Esophagus muscularis mucosa (tissue), 4 donors: ENCODE measurements around the gene ZNF526. TPM values are rescaled to one million over a fixed set of nuclear protein-coding genes. Genes with fewer than 3 reads are reported as not detected.
"Not testable (repeated sequence)": the region's sequence is repeated elsewhere in the genome, so short reads cannot be mapped to it uniquely, and the experiment has no call there.

Experiments used
- DNase-seq: peaks from one replicate; pipeline ENCODE4 v3.0.0-alpha.2; 2017; ENCODE audit errors: extremely low spot score
- H3K27ac ChIP-seq, 4 donors: fragments of 200-600 bp; sonication (generic); replicated peaks in 1 of 4; 1 replicate in 3 of 4; 2 replicates in 1 of 4; pipeline ENCODE4 v1.5.1; 2016 to 2019; ENCODE audit warnings: mild to moderate bottlenecking in 1 of 4
- H3K27me3 ChIP-seq, 4 donors: fragments of 200-600 bp; sonication (generic); one replicate each; pipeline versions ENCODE4 v1.5.1 to v1.6.0; 2016 to 2019
- H3K36me3 ChIP-seq, 4 donors: fragments of 200-600 bp; sonication (generic); one replicate each; pipeline ENCODE4 v1.5.1; 2016 to 2019
- H3K4me1 ChIP-seq, 4 donors: fragments of 200-600 bp; sonication (generic); one replicate each; pipeline ENCODE4 v1.5.1; 2016 to 2019
- H3K4me3 ChIP-seq, 4 donors: fragments of 200-600 bp; sonication (generic); 1 replicate in 2 of 4; 2 replicates in 2 of 4; pipeline ENCODE4 v1.5.1; 2016 to 2019; ENCODE audit warnings: mild to moderate bottlenecking in 4 of 4, moderate library complexity in 1 of 4
- H3K9me3 ChIP-seq, 4 donors: fragments of 200-600 bp; sonication (generic); 1 replicate in 3 of 4; 2 replicates in 1 of 4; pipeline ENCODE4 v1.5.1; 2016 to 2019
- CTCF ChIP-seq, 3 experiments: fragments of 200-600 bp in 2 of 3; fragments of 450-650 bp in 1 of 3; sonication (generic) in 2 of 3; IDR thresholded peaks; one replicate each; pipeline ENCODE4 v1.5.1; 2017 to 2019; ENCODE audit warnings: antibody characterized with exemption in 3 of 3, mild to moderate bottlenecking in 2 of 3, moderate library complexity in 1 of 3
- EP300 ChIP-seq: sonication (generic); formaldehyde crosslinking; IDR thresholded peaks from one replicate; pipeline ENCODE4 v1.6.1; 2017; ENCODE audit warnings: antibody characterized with exemption
- POLR2A ChIP-seq: fragments of 450-650 bp; IDR thresholded peaks from one replicate; pipeline ENCODE4 v1.6.1; 2017; ENCODE audit warnings: antibody characterized with exemption, moderate library complexity, mild to moderate bottlenecking, low read depth
- POLR2AphosphoS5 ChIP-seq, 2 donors: sonication (generic); formaldehyde crosslinking; IDR thresholded peaks; one replicate each; pipeline ENCODE4 v1.6.1; 2017; ENCODE audit warnings: antibody characterized with exemption in 2 of 2
- WGBS: methylation state at CpG from one replicate; pipeline ENCODE4 v1.1.5; 2018; 5-methylcytosine and 5-hydroxymethylcytosine counted together
- intact Hi-C: fragments of 100-400 bp; cut with DNase I; formaldehyde crosslinking; loops from one replicate; pipeline ENCODE4 v1.15.1; 2023
- total RNA-seq, 4 donors: library from RNA; depleted of rRNA; stranded (reverse); fragments of >200 nt; gene quantifications; one replicate each; pipeline versions ENCODE4 v1.1.0 to v1.2.1, GENCODE V29; 2016

ZNF526 gene
- total RNA-seq, 4 donors from 2014 or later = 4.3 to 8.6 (median 7.1) TPM

GRCh38 chr19:42254850-42255765 is 35.0 kb downstream of the ZNF526 start, which contains the start of gene ERF:
ERF (minus strand) TSS chr19:42255128; CDS start chr19:42254999, 129 bp downstream.
- peak; percentile 98 to 99 for TF ChIP-seq POLR2AphosphoS5 (IDR thresholded peaks at IDR 0.05)
- TF ChIP-seq POLR2A = peak; percentile 95
- no peak for TF ChIP-seq EP300
- peak in 1 of 3 experiments; percentile 22 for TF ChIP-seq CTCF (IDR thresholded peaks at IDR 0.05)
- H3K36me3 ChIP-seq = peaks cover 0 to 3% (median 2%) of the 10 kb centered on the region in 4 donors
- DNase-seq = peak; percentile 99
- H3K4me1 ChIP-seq = peaks cover 43 to 54% (median 51%) of the 10 kb centered on the region in 4 donors
- WGBS = 0% methylated on average over 8 of the region's 75 CpGs
- intact Hi-C loops = no loop called here
- peak within 1 kb of the TSS; percentile 85 to 98 (median 96) for H3K4me3 ChIP-seq
- no peaks in the 10 kb centered on the region for H3K9me3 ChIP-seq
- no peaks in the 10 kb centered on the region for H3K27me3 ChIP-seq
- H3K27ac ChIP-seq = peak within 1 kb of the TSS; percentile 100

- H3K27me3 ChIP-seq = no peaks in the 10 kb centered on the region
- H3K36me3 ChIP-seq = no peaks in the 10 kb centered on the region
- no peaks in the 10 kb centered on the region for H3K9me3 ChIP-seq
- peak; percentile 26 to 57 for TF ChIP-seq POLR2AphosphoS5 (IDR thresholded peaks at IDR 0.05)
- TF ChIP-seq POLR2A = no peak
- H3K4me1 ChIP-seq = peaks cover 34 to 44% (median 42%) of the 10 kb centered on the region in 4 donors
- WGBS = 5% methylated on average over 33 of the region's 38 CpGs
- intact Hi-C loops = no loop called here
- DNase-seq = no peak
- peak overlapping the region; percentile 85 to 98 (median 96) for H3K4me3 ChIP-seq
- peak overlapping the region; percentile 100 for H3K27ac ChIP-seq
Observed at GRCh38 chr19:42255766-42256745, 35.9 kb downstream of the ZNF526 start.

GRCh38 chr19:42257842-42258241 is 37.7 kb downstream of the ZNF526 start:
- H3K4me3 ChIP-seq, DNase-seq, intact Hi-C loops, H3K9me3 ChIP-seq, H3K36me3 ChIP-seq, H3K27me3 ChIP-seq, H3K27ac ChIP-seq: not testable (repeated sequence)
- peaks cover 16 to 26% (median 24%) of the 10 kb centered on the region in 4 donors for H3K4me1 ChIP-seq
- WGBS = 84% methylated on average over 3 of the region's 3 CpGs

GRCh38 chr19:42261763-42262162 is 41.7 kb downstream of the ZNF526 start:
- Histone ChIP-seq H3K36me3 (no peaks in the 10 kb centered on the region), H3K4me1 (peaks cover 3 to 8% (median 5%) of the 10 kb centered on the region in 4 donors), H3K27me3 (no peaks in the 10 kb centered on the region), H3K9me3 (no peaks in the 10 kb centered on the region), H3K4me3 (no peak overlapping the region), H3K27ac (no peak overlapping the region)
- no peak for TF ChIP-seq POLR2A
- TF ChIP-seq EP300 = no peak
- TF ChIP-seq CTCF (IDR thresholded peaks at IDR 0.05) = no peak
- no peak for TF ChIP-seq POLR2AphosphoS5 (IDR thresholded peaks at IDR 0.05)
- no peak for DNase-seq
- 89% methylated on average over 3 of the region's 3 CpGs for WGBS
- intact Hi-C loops = no loop called here

- 92% methylated on average over 4 of the region's 4 CpGs for WGBS
- H3K36me3 ChIP-seq, H3K4me3 ChIP-seq, H3K27ac ChIP-seq, intact Hi-C loops, DNase-seq, H3K9me3 ChIP-seq, H3K27me3 ChIP-seq: not testable (repeated sequence)
- peaks cover 19 to 25% (median 23%) of the 10 kb centered on the region in 4 donors for H3K4me1 ChIP-seq
Observed at GRCh38 chr19:42266105-42266504, 46.0 kb downstream of the ZNF526 start.

- 90% methylated on average over 25 of the region's 25 CpGs for WGBS
- H3K9me3 ChIP-seq, H3K27me3 ChIP-seq, intact Hi-C loops, H3K36me3 ChIP-seq, H3K4me3 ChIP-seq, DNase-seq: not testable (repeated sequence)
- H3K27ac ChIP-seq = peak overlapping the region in 2 of 4 donors; percentile 95 to 99
- H3K4me1 ChIP-seq = peaks cover 25 to 34% (median 33%) of the 10 kb centered on the region in 4 donors
Observed at GRCh38 chr19:42266928-42267603, 47.0 kb downstream of the ZNF526 start.
